Measurements from ENCODE around the gene HUS1. TPM values are rescaled to one million over a fixed set of nuclear protein-coding genes. Genes with fewer than 3 reads are reported as not detected.

The HUS1 gene
- total and polyA plus RNA-seq, 2 of the 4 experiments (the other 2 are of a cell fraction): 16.2 to 18.3 TPM

DNA sequence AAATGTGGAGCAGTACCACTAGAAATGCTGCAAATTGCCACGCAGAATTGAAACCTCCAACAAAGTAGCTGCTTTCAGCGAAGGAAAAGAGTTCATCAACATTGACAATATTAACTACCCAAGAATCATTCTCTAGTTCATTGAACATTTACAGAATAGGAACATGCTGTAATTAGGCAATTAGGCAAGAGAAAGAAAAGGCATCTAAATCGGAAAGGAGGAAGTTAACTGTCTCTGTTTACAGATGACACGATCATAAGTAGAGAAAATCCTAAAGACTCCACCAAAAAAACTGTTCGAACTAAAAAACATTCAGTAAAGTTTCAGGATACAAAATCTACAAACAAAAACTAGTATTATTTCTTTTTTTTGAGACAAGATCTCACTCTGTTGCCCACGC, 22.3 kb downstream of the HUS1 start:
- Histone ChIP-seq H3K14ac (replicated peaks; ENCODE audit: low read depth, low read length) (no peak overlapping the region), H3K79me1 (ENCODE audit: low read depth in 1 of 2, low read length in 2 of 2) (peaks cover 12 to 14% of the 10 kb centered on the region in 2 experiments), H3K9me1 (ENCODE audit: insufficient read depth, low read length) (peaks cover 8% of the 10 kb centered on the region), H3K4me1 (ENCODE audit: control insufficient read depth, insufficient read depth, low read length) (peaks cover 4% of the 10 kb centered on the region; the same call in 1 of the 2 replicates), H3K4me2 (ENCODE audit: low read depth, low read length) (no peak overlapping the region), H3K27me3 (ENCODE audit: control insufficient read depth, insufficient read depth, low read length) (no peaks in the 10 kb centered on the region), H3K23ac (ENCODE audit: low read depth, low read length) (no peak overlapping the region), H3K56ac (ENCODE audit: extremely low read depth, insufficient read depth, low read length) (no peak overlapping the region), H2BK120ac (ENCODE audit: low read depth, low read length) (no peak overlapping the region), H2BK15ac (ENCODE audit: low read depth, low read length) (no peak overlapping the region), H2AK9ac (replicated peaks; ENCODE audit: low read depth, low read length, poor library complexity) (no peak overlapping the region), H4K91ac (ENCODE audit: insufficient read depth, low read depth, low read length) (no peak overlapping the region), H2AK5ac (ENCODE audit: low read depth, low read length) (no peak overlapping the region), H3K4me3 (ENCODE audit: insufficient read depth, low read depth, low read length) (no peak overlapping the region), H3K9ac (ENCODE audit: low read depth, low read length) (no peak overlapping the region), H4K8ac (ENCODE audit: low read depth in 2 of 2, low read length in 2 of 2) (no peak overlapping the region), H4K20me1 (ENCODE audit: insufficient read depth, low read length) (peaks cover 4% of the 10 kb centered on the region; the same call in 1 of the 2 replicates), H2BK20ac (ENCODE audit: low read depth, low read length) (no peak overlapping the region), H3K9me3 (ENCODE audit: control insufficient read depth, insufficient read depth, low read length) (no peaks in the 10 kb centered on the region), H4K5ac (ENCODE audit: low read depth, low read length) (no peak overlapping the region), H3K4ac (ENCODE audit: low read depth, low read length) (no peak overlapping the region), H2BK5ac (ENCODE audit: low read depth, low read length, poor library complexity, severe bottlenecking) (no peak overlapping the region), H3K36me3 (ENCODE audit: control insufficient read depth, insufficient read depth, low read length) (peaks cover 10% of the 10 kb centered on the region), H2AFZ (replicated peaks; ENCODE audit: low read length, poor library complexity) (no peak overlapping the region), H3K18ac (ENCODE audit: low read depth, low read length) (no peak overlapping the region), H3K27ac (ENCODE audit: insufficient read depth, low read length) (no peak overlapping the region)
- ChIA-PET POLR2A (ENCODE audit: unreplicated experiment) (no interaction called here), CTCF (interaction anchor here (1.4 kb wide), 1 partner anchor 12 kb away, joined by 7 read pairs; no protein-coding TSS in a partner anchor)
- intact Hi-C loops (cut with micrococcal nuclease): no loop called here
- ATAC-seq (ENCODE audit: low read depth) (no peak), DNase-seq (no peak)
- no peak for TF ChIP-seq BHLHE40 (IDR thresholded peaks at IDR 0.05; ENCODE audit: low read depth, low read length)
- no peak for TF ChIP-seq SMC3 (IDR thresholded peaks at IDR 0.05; ENCODE audit: low read depth, low read length)
- TF ChIP-seq MAZ (IDR thresholded peaks at IDR 0.05; ENCODE audit: borderline replicate concordance, low read depth, low read length): no peak
- no peak for TF ChIP-seq RAD21 (IDR thresholded peaks at IDR 0.05; ENCODE audit: low read length)
- no peak for TF ChIP-seq RFX5 (IDR thresholded peaks at IDR 0.05; ENCODE audit: low read depth, low read length)
- TF ChIP-seq POLR2A (IDR thresholded peaks at IDR 0.05; ENCODE audit: low read depth, low read length): no peak
- no peak for TF ChIP-seq RCOR1 (IDR thresholded peaks at IDR 0.05; ENCODE audit: insufficient replicate concordance, low read length)
- no peak for TF ChIP-seq MAFK (IDR thresholded peaks at IDR 0.05; ENCODE audit: low read depth, low read length)
- no peak for TF ChIP-seq FOS (IDR thresholded peaks at IDR 0.05; ENCODE audit: low read depth, low read length)
- TF ChIP-seq MXI1 (IDR thresholded peaks at IDR 0.05; ENCODE audit: borderline replicate concordance, low read depth, low read length): no peak
- no peak for TF ChIP-seq CTCF (conservative IDR thresholded peaks at IDR 0.05; ENCODE audit: low read depth, low read length)
- no peak for TF ChIP-seq NFE2L2 (IDR thresholded peaks at IDR 0.05; ENCODE audit: low read depth, low read length)
- TF ChIP-seq, protein P1, sequence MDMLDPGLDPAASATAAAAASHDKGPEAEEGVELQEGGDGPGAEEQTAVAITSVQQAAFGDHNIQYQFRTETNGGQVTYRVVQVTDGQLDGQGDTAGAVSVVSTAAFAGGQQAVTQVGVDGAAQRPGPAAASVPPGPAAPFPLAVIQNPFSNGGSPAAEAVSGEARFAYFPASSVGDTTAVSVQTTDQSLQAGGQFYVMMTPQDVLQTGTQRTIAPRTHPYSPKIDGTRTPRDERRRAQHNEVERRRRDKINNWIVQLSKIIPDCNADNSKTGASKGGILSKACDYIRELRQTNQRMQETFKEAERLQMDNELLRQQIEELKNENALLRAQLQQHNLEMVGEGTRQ (IDR thresholded peaks at IDR 0.05; ENCODE audit: low read depth, low read length): no peak
- TF ChIP-seq CHD1 (IDR thresholded peaks at IDR 0.05; ENCODE audit: low read depth, low read length): no peak
- no peak for TF ChIP-seq ELK1 (IDR thresholded peaks at IDR 0.05; ENCODE audit: borderline replicate concordance, low read depth, low read length)
- no peak for TF ChIP-seq CEBPB (IDR thresholded peaks at IDR 0.05; ENCODE audit: low read depth, low read length)
- in situ Hi-C loops (cut with MboI; ENCODE audit: low sequenced_read_pairs): no loop called here
- no TSS peak for BruUV-seq (replicated peaks)
- dilution Hi-C loops (cut with HindIII; ENCODE audit: low sequenced_read_pairs, unreplicated experiment): no loop called here
- no CpG with 5 or more reads among the region's 6 CpGs for WGBS, 2 experiments (ENCODE audit: extremely low coverage in 2 of 2, insufficient read length in 1 of 2)
